Liver (tissue), 9 donors: Measurements from ENCODE around the gene MVB12B. TPM values are rescaled to one million over a fixed set of nuclear protein-coding genes. Genes with fewer than 3 reads are reported as not detected.

Experiments
- DNase-seq: peaks from one replicate; pipeline ENCODE4 v3.0.0-alpha.2; 2017; ENCODE audit warnings: low spot score
- H3K27ac ChIP-seq, 2 donors: one replicate each; pipeline ENCODE4 v1.7.0; 2013; ENCODE audit warnings: inconsistent platforms in 2 of 2, low read length in 2 of 2, control low read depth in 1 of 2, low read depth in 1 of 2, mild to moderate bottlenecking in 1 of 2
- H3K27me3 ChIP-seq, 4 donors: one replicate each; pipeline versions ENCODE4 v1.6.1 to v1.7.0; 2013; ENCODE audit warnings: low read length in 3 of 4, inconsistent platforms in 1 of 4, mild to moderate bottlenecking in 1 of 4, moderate library complexity in 1 of 4; ENCODE audit not compliant: control insufficient read depth in 4 of 4, insufficient read depth in 4 of 4
- H3K36me3 ChIP-seq, 4 donors: one replicate each; pipeline versions ENCODE4 v1.6.1 to v1.7.0; 2013; ENCODE audit warnings: low read length in 3 of 4, mild to moderate bottlenecking in 3 of 4, low read depth in 1 of 4, moderate library complexity in 1 of 4; ENCODE audit not compliant: control insufficient read depth in 4 of 4, insufficient read depth in 3 of 4
- H3K4me1 ChIP-seq, 4 donors: one replicate each; pipeline versions ENCODE4 v1.6.1 to v1.7.0; 2013; ENCODE audit warnings: low read length in 3 of 4, mild to moderate bottlenecking in 3 of 4, moderate library complexity in 1 of 4; ENCODE audit not compliant: control insufficient read depth in 4 of 4, insufficient read depth in 4 of 4
- H3K4me3 ChIP-seq, 3 donors: one replicate each; pipeline versions ENCODE4 v1.6.1 to v1.7.0; 2013; ENCODE audit warnings: low read length in 3 of 3, control low read depth in 1 of 3, low read depth in 1 of 3, mild to moderate bottlenecking in 1 of 3
- H3K9ac ChIP-seq, 2 donors: one replicate each; pipeline ENCODE4 v1.7.0; 2013; ENCODE audit warnings: low read length in 2 of 2, mild to moderate bottlenecking in 2 of 2, moderate library complexity in 2 of 2, control low read depth in 1 of 2, low read depth in 1 of 2
- H3K9me3 ChIP-seq, 4 donors: one replicate each; pipeline versions ENCODE4 v1.6.1 to v1.7.0; 2013; ENCODE audit warnings: low read length in 3 of 4; ENCODE audit not compliant: control insufficient read depth in 4 of 4
- EGR1 ChIP-seq, 2 donors: IDR thresholded peaks; 2 replicates each; pipeline ENCODE4 v1.6.1; 2016 to 2018; ENCODE audit warnings: antibody characterized with exemption in 2 of 2, low read depth in 2 of 2
- FOXA1 ChIP-seq: IDR thresholded peaks from 2 replicates; pipeline ENCODE4 v1.6.1; 2016; ENCODE audit warnings: antibody characterized with exemption
- FOXA2 ChIP-seq: IDR thresholded peaks from 2 replicates; pipeline ENCODE4 v1.6.1; 2016; ENCODE audit warnings: antibody characterized with exemption
- GABPA ChIP-seq, 2 donors: IDR thresholded peaks in 1 of 2; conservative IDR thresholded peaks in 1 of 2; 2 replicates each; pipeline ENCODE4 v1.6.1; 2016; ENCODE audit warnings: antibody characterized with exemption in 2 of 2, mild to moderate bottlenecking in 1 of 2, moderate library complexity in 1 of 2
- HNF4A ChIP-seq, 2 donors: conservative IDR thresholded peaks; 2 replicates each; pipeline ENCODE4 v1.6.1; 2016; ENCODE audit warnings: antibody characterized with exemption in 2 of 2, mild to moderate bottlenecking in 2 of 2
- HNF4G ChIP-seq: IDR thresholded peaks from 2 replicates; pipeline ENCODE4 v1.6.1; 2016; ENCODE audit warnings: antibody characterized with exemption
- JUND ChIP-seq, 2 donors: IDR thresholded peaks; 2 replicates each; pipeline ENCODE4 v1.6.1; 2016; ENCODE audit warnings: antibody characterized with exemption in 2 of 2
- MAX ChIP-seq: IDR thresholded peaks from 2 replicates; pipeline ENCODE4 v1.6.1; 2016; ENCODE audit warnings: antibody characterized with exemption
- NR2F2 ChIP-seq: IDR thresholded peaks from 2 replicates; pipeline ENCODE4 v1.6.1; 2016; ENCODE audit warnings: antibody characterized with exemption
- RAD21 ChIP-seq, 2 donors: IDR thresholded peaks; 2 replicates each; pipeline ENCODE4 v1.6.1; 2016; ENCODE audit warnings: antibody characterized with exemption in 2 of 2, mild to moderate bottlenecking in 2 of 2
- REST ChIP-seq: IDR thresholded peaks from 2 replicates; pipeline ENCODE4 v1.6.1; 2016; ENCODE audit warnings: antibody characterized with exemption, mild to moderate bottlenecking
- RXRA ChIP-seq, 2 donors: IDR thresholded peaks; 2 replicates each; pipeline ENCODE4 v1.6.1; 2017 to 2018; ENCODE audit warnings: antibody characterized with exemption in 2 of 2, mild to moderate bottlenecking in 1 of 2
- SP1 ChIP-seq: IDR thresholded peaks from 2 replicates; pipeline ENCODE4 v1.6.1; 2018; ENCODE audit warnings: antibody characterized with exemption, mild to moderate bottlenecking
- TAF1 ChIP-seq: conservative IDR thresholded peaks from 2 replicates; pipeline ENCODE4 v1.6.1; 2016; ENCODE audit warnings: antibody characterized with exemption, mild to moderate bottlenecking
- YY1 ChIP-seq: IDR thresholded peaks from 2 replicates; pipeline ENCODE4 v1.6.1; 2016; ENCODE audit warnings: antibody characterized with exemption, mild to moderate bottlenecking
- WGBS: extraction: QIAGEN DNeasy Blood & Tissue Kit; methylation state at CpG from one replicate; pipeline ENCODE4 v1.1.7; 2013; 5-methylcytosine and 5-hydroxymethylcytosine counted together
- polyA plus RNA-seq, 2 donors: library from polyadenylated mRNA; stranded (reverse) in 1 of 2; unstranded in 1 of 2; fragments of 200-250 nt in 1 of 2; fragments of >200 nt in 1 of 2; fragmentation: Nextera tagmentation in 1 of 2; extraction: Ambion mirVana in 1 of 2; gene quantifications; one replicate each; pipeline versions ENCODE4 v1.2.1 to v1.2.3, GENCODE V29; 2013 to 2015
- total RNA-seq, 2 donors: library from RNA; depleted of rRNA; stranded (reverse); fragments of >200 nt; gene quantifications; one replicate each; pipeline ENCODE4 v1.2.3, GENCODE V29; 2014
- TF ChIP-seq, protein P1 (sequence below): fragments of 150-350 bp; IDR thresholded peaks from 2 replicates; pipeline ENCODE4 v1.5.1; 2017; ENCODE audit warnings: improper control_type of control experiment, low read depth, low read length; ENCODE audit not compliant: missing input control
- TF ChIP-seq, protein P2 (sequence below): IDR thresholded peaks from 2 replicates; pipeline ENCODE4 v1.6.1; 2016; ENCODE audit warnings: antibody characterized with exemption
- TF ChIP-seq, protein P3 (sequence below): IDR thresholded peaks from 2 replicates; pipeline ENCODE4 v1.6.1; 2016; ENCODE audit warnings: antibody characterized with exemption
- donor health status: healthy.
- donor health status: healthy.
- donor health status: healthy.
- donor health status: healthy.
- donor health status: healthy.

Gene MVB12B
- total and polyA plus RNA-seq, 4 donors, result 5.3 to 12.4 (median 8.4) TPM

DNA sequence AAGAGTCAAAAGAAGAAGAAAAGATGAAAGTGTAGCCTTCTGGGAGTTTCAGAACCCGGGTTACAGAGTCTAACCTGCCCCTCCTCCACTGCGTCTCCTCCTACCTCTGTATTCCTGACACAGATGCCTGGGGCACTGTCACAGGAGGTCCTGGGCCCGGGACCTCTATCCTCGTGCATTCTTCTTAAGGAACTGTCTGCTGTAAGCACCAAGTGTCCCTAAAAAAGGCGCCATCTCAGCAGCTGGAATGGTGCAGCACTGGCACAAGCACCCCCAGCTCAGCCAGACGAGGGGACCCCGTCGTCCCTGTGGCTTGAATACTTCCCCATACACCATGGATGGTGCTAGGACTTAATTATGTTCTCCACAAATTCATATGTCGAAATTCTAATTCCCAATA lies 35.8 kb upstream of the MVB12B start:
- no peaks in the 10 kb centered on the region for H3K4me1 ChIP-seq
- WGBS, result 78% methylated on average over 9 of the region's 9 CpGs
- no peaks in the 10 kb centered on the region for H3K9me3 ChIP-seq
- no peak overlapping the region for H3K4me3 ChIP-seq
- H3K27me3 ChIP-seq, result no peaks in the 10 kb centered on the region
- DNase-seq, result peak; percentile 9
- H3K36me3 ChIP-seq, result no peaks in the 10 kb centered on the region
- H3K9ac ChIP-seq, result no peak overlapping the region
- no peak overlapping the region for H3K27ac ChIP-seq
- TF ChIP-seq, protein P1, sequence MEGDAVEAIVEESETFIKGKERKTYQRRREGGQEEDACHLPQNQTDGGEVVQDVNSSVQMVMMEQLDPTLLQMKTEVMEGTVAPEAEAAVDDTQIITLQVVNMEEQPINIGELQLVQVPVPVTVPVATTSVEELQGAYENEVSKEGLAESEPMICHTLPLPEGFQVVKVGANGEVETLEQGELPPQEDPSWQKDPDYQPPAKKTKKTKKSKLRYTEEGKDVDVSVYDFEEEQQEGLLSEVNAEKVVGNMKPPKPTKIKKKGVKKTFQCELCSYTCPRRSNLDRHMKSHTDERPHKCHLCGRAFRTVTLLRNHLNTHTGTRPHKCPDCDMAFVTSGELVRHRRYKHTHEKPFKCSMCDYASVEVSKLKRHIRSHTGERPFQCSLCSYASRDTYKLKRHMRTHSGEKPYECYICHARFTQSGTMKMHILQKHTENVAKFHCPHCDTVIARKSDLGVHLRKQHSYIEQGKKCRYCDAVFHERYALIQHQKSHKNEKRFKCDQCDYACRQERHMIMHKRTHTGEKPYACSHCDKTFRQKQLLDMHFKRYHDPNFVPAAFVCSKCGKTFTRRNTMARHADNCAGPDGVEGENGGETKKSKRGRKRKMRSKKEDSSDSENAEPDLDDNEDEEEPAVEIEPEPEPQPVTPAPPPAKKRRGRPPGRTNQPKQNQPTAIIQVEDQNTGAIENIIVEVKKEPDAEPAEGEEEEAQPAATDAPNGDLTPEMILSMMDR, result no peak
- no peak for TF ChIP-seq GABPA (IDR thresholded peaks at IDR 0.05 in 1 of 2, conservative IDR thresholded peaks at IDR 0.05 in 1 of 2)
- TF ChIP-seq JUND (IDR thresholded peaks at IDR 0.05), result no peak
- TF ChIP-seq RAD21 (IDR thresholded peaks at IDR 0.05), result no peak

- WGBS, result 88% methylated on average over 4 of the region's 4 CpGs
- TF ChIP-seq YY1, result no peak
- no peak for TF ChIP-seq JUND (IDR thresholded peaks at IDR 0.05)
- no peak for TF ChIP-seq FOXA1
- TF ChIP-seq, protein P2, sequence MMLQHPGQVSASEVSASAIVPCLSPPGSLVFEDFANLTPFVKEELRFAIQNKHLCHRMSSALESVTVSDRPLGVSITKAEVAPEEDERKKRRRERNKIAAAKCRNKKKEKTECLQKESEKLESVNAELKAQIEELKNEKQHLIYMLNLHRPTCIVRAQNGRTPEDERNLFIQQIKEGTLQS, result no peak
- no peak for TF ChIP-seq RAD21 (IDR thresholded peaks at IDR 0.05)
- no peak for TF ChIP-seq RXRA (IDR thresholded peaks at IDR 0.05)
- no peak for TF ChIP-seq HNF4A (conservative IDR thresholded peaks at IDR 0.05)
- no peak for TF ChIP-seq SP1
- no peak for TF ChIP-seq GABPA (IDR thresholded peaks at IDR 0.05 in 1 of 2, conservative IDR thresholded peaks at IDR 0.05 in 1 of 2)
- TF ChIP-seq EGR1 (IDR thresholded peaks at IDR 0.05; ENCODE audit: low read depth in 2 of 2), result no peak
- no peak for TF ChIP-seq MAX
- TF ChIP-seq, protein P3, sequence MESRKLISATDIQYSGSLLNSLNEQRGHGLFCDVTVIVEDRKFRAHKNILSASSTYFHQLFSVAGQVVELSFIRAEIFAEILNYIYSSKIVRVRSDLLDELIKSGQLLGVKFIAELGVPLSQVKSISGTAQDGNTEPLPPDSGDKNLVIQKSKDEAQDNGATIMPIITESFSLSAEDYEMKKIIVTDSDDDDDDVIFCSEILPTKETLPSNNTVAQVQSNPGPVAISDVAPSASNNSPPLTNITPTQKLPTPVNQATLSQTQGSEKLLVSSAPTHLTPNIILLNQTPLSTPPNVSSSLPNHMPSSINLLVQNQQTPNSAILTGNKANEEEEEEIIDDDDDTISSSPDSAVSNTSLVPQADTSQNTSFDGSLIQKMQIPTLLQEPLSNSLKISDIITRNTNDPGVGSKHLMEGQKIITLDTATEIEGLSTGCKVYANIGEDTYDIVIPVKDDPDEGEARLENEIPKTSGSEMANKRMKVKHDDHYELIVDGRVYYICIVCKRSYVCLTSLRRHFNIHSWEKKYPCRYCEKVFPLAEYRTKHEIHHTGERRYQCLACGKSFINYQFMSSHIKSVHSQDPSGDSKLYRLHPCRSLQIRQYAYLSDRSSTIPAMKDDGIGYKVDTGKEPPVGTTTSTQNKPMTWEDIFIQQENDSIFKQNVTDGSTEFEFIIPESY, result no peak
- no peak for TF ChIP-seq TAF1
- TF ChIP-seq NR2F2, result no peak
- no peak for TF ChIP-seq FOXA2
- TF ChIP-seq, protein P1, result no peak
- TF ChIP-seq REST, result no peak
- no peak for TF ChIP-seq HNF4G
These were observed 34.7 kb upstream of the MVB12B start for GRCh38 chr9:126291925-126292324.

More at GRCh38 chr9:126291925-126292324, 34.7 kb upstream of the MVB12B start:
- no peaks in the 10 kb centered on the region for H3K9me3 ChIP-seq
- no peaks in the 10 kb centered on the region for H3K36me3 ChIP-seq
- no peaks in the 10 kb centered on the region for H3K27me3 ChIP-seq
- no peak overlapping the region for H3K9ac ChIP-seq
- no peaks in the 10 kb centered on the region for H3K4me1 ChIP-seq
- no peak for DNase-seq
- H3K27ac ChIP-seq, result no peak overlapping the region
- no peak overlapping the region for H3K4me3 ChIP-seq
